GM21360 (cell line): ENCODE data around the gene ANKS1B.
A peak's percentile ranks its signal among the peaks of the same experiment; 100 is the strongest.
"Not testable (repeated sequence)": the region's sequence is repeated elsewhere in the genome, so short reads cannot be mapped to it uniquely, and the experiment has no call there.

Experiments
- ATAC-seq: cut with Tn5 transposase; IDR thresholded peaks from one replicate; pipeline ENCODE4 v1.9.1; 2021; ENCODE audit warnings: mild to moderate bottlenecking, moderate library complexity; ENCODE audit not compliant: unreplicated experiment

The ANKS1B gene

GRCh38 chr12:99984271-99985128 is at the start of gene ANKS1B:
TSS of gene ANKS1B (minus strand) at chr12:99984936. CDS start at chr12:99984237, 699 bp downstream.
- peak; percentile 71 for ATAC-seq

GRCh38 chr12:100031836-100032235 is 47.1 kb upstream of the ANKS1B start:
- ATAC-seq: no peak

- ATAC-seq: no peak
These were observed 42.9 kb upstream of the ANKS1B start for GRCh38 chr12:100027671-100028070.

GRCh38 chr12:100026241-100026640 is 41.5 kb upstream of the ANKS1B start:
- ATAC-seq: no peak

GRCh38 chr12:100024974-100025555 is 40.3 kb upstream of the ANKS1B start:
- no peak for ATAC-seq

GRCh38 chr12:100020370-100020769 is 35.6 kb upstream of the ANKS1B start:
- ATAC-seq: no peak

- no peak for ATAC-seq
These were observed 32.3 kb upstream of the ANKS1B start for GRCh38 chr12:100017056-100017455.

- not testable (repeated sequence) for ATAC-seq
These were observed 31.6 kb upstream of the ANKS1B start for GRCh38 chr12:100016304-100016703.

- not testable (repeated sequence) for ATAC-seq
These were observed 21.1 kb upstream of the ANKS1B start for GRCh38 chr12:100005846-100006245.

- no peak for ATAC-seq
These were observed 13.1 kb upstream of the ANKS1B start for GRCh38 chr12:99997806-99998205.

- ATAC-seq: no peak
These were observed 11.4 kb upstream of the ANKS1B start for GRCh38 chr12:99996095-99996494.

GRCh38 chr12:99985631-99986030 is 895 bp upstream of the ANKS1B start:
- no peak for ATAC-seq

GRCh38 chr12:99985129-99985570 is 414 bp upstream of the ANKS1B start:
- ATAC-seq: no peak

GRCh38 chr12:99983456-99984258 is 1.1 kb downstream of the ANKS1B start:
- ATAC-seq: no peak

- no peak for ATAC-seq
These were observed 3.0 kb downstream of the ANKS1B start for GRCh38 chr12:99981639-99982190.

GRCh38 chr12:99979471-99979870 is 5.3 kb downstream of the ANKS1B start:
- no peak for ATAC-seq

- no peak for ATAC-seq
These were observed 6.6 kb downstream of the ANKS1B start for GRCh38 chr12:99978152-99978551.

GRCh38 chr12:99977550-99977949 is 7.2 kb downstream of the ANKS1B start:
- ATAC-seq: no peak

- no peak for ATAC-seq
These were observed 8.0 kb downstream of the ANKS1B start for GRCh38 chr12:99976762-99977161.

- no peak for ATAC-seq
These were observed 9.4 kb downstream of the ANKS1B start for GRCh38 chr12:99975321-99975720.

GRCh38 chr12:99974146-99974545 is 10.6 kb downstream of the ANKS1B start:
- ATAC-seq: no peak
